ENCODE data around the gene HEXD. TPM values are rescaled to one million over a fixed set of nuclear protein-coding genes. Genes with fewer than 3 reads are reported as not detected.

HEXD gene
- polyA plus RNA-seq, 6 donors from 2014 or later = 10.8 to 30.5 (median 18.2) TPM

DNA sequence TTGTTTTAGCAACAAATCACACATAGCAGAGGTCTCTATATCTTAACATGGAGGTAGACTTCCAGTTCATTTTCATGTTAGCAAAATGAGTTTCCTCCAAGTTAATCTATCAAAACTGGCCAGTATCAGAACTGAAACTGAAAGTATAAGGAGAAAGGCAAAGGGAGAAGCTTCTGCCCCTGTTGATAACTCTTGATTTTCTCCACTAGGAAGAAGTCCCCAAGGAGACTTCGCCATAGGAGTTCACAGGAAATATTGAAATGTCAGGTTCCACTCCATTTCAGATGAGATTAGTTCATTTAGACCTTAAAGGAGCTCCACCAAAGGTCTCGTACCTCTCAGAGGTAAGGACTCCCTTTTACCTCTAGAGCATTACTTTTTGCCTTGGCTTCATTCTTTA, 1.4 kb downstream of the HEXD start:
- Mint-ChIP-seq H3K27me3 (no peaks in the 10 kb centered on the region), H3K4me1 (peaks cover 25 to 55% (median 30%) of the 10 kb centered on the region in 3 donors), H3K9me3 (peaks cover 0 to 3% (median 0%) of the 10 kb centered on the region in 7 donors), H3K4me3 (peak overlapping the region; percentile 72 to 93 (median 86)), H3K27ac (peak overlapping the region in 4 of 6 donors; percentile 58 to 90 (median 76)), H3K36me3 (peaks cover 10 to 24% of the 10 kb centered on the region in 2 donors)
- ATAC-seq (ENCODE audit: low read depth in 2 of 2) (no peak), DNase-seq (no peak)

DNA sequence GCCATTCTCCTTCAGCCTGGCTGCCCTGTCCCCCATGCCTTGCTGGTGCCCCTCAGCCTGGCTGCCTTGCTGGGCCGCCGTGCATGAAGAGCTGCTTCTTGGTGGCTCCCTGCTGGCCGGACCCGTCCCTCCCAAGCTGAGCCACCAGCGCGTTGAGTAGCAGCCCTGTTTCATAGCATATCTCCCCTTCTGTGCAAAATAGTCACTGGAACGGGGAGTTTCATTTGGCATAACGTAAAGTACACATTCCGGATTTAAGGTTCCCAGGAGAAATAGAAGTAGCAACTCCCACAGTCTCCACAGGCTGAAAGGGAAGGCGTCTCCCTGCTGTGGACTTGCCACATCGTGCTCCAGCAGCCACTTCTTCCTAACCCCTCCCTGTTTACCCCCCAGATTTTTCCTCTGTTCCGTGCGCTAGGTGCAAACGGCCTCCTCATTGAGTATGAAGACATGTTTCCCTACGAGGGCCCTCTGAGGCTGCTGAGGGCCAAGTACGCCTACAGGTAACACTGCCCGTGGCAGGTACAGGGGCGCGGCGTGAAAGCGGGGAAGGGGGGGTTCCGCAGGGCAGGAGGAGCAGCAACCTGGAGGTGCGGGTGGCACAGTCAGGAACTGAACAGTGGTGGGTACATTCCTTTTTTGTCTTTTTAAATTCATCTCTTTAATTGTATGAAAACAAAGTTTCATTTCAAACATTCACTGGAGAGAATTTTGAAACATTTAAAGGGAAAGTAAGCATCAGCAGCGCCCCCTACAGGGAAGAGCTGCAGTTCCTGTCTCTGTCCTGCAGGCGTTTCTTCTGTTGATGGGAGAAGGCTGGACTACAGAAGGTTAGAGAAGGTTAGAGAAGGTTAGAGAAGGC, 6.1 kb downstream of the HEXD start:
- Mint-ChIP-seq H3K4me3 (peak overlapping the region in 1 of 8 donors; percentile 8), H3K4me1 (peaks cover 28 to 60% (median 31%) of the 10 kb centered on the region in 3 donors)

DNA sequence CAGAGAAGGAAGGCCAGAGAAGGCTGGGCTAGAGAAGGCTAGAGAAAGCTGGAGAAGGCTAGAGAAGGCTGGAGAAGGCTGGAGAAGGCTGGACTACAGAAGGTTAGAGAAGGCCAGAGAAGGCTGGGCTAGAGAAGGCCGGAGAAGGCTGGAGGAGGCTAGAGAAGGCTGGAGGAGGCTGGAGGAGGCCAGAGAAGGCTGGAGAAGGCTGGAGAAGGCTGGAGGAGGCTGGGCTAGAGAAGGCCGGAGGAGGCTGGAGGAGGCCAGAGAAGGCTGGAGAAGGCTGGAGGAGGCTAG, 6.7 kb downstream of the HEXD start:
- H3K4me1 Mint-ChIP-seq = peaks cover 28 to 62% (median 31%) of the 10 kb centered on the region in 3 donors
- H3K27me3 Mint-ChIP-seq = no peaks in the 10 kb centered on the region
- peak overlapping the region in 4 of 6 donors; percentile 16 to 86 (median 54) for H3K27ac Mint-ChIP-seq
- H3K4me3 Mint-ChIP-seq = peak overlapping the region in 1 of 8 donors; percentile 67
- H3K9me3 Mint-ChIP-seq = peaks cover 0 to 3% (median 0%) of the 10 kb centered on the region in 7 donors
- DNase-seq (no peak), ATAC-seq (ENCODE audit: low read depth in 2 of 2) (no peak)
- peaks cover 14 to 30% of the 10 kb centered on the region in 2 donors for H3K36me3 Mint-ChIP-seq

More for the DNA sequence above, 6.1 kb downstream of the HEXD start:
- Mint-ChIP-seq H3K27ac (peak overlapping the region in 3 of 6 donors; percentile 16 to 79 (median 28)), H3K9me3 (peaks cover 0 to 3% (median 0%) of the 10 kb centered on the region in 7 donors), H3K27me3 (no peaks in the 10 kb centered on the region), H3K36me3 (peaks cover 9 to 24% of the 10 kb centered on the region in 2 donors)
- DNase-seq (peak; percentile 19), ATAC-seq (ENCODE audit: low read depth in 2 of 2) (peak; percentile 37 to 50)

DNA sequence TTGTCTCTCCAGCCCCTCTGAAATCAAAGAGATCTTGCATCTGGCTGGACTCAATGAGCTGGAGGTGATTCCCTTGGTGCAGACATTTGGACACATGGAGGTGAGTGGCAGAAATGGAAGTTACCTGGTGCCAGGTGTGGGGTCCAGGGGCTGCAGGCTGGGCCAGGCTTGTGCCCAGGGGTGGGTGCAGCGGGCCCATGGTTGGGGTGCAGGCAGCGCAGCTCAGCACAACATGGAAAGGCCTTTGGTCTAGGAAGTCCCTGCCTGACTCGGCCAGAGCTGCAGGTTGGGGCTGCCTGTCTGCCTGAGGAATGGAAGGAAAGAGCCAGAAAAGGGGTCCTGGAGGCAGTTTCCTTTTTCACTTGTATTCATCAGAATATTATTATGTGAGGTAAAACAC, 10.4 kb downstream of the HEXD start:
- peaks cover 9 to 13% of the 10 kb centered on the region in 2 donors for H3K36me3 Mint-ChIP-seq
- no peaks in the 10 kb centered on the region for H3K27me3 Mint-ChIP-seq
- no peak for ATAC-seq (ENCODE audit: low read depth in 2 of 2)
- peaks cover 0 to 1% (median 0%) of the 10 kb centered on the region in 7 donors for H3K9me3 Mint-ChIP-seq
- DNase-seq = no peak
- H3K4me1 Mint-ChIP-seq = peaks cover 18 to 46% (median 37%) of the 10 kb centered on the region in 3 donors
- H3K4me3 Mint-ChIP-seq = peak overlapping the region in 2 of 8 donors; percentile 10 to 41
- H3K27ac Mint-ChIP-seq = peak overlapping the region in 4 of 6 donors; percentile 15 to 96 (median 66)

DNA sequence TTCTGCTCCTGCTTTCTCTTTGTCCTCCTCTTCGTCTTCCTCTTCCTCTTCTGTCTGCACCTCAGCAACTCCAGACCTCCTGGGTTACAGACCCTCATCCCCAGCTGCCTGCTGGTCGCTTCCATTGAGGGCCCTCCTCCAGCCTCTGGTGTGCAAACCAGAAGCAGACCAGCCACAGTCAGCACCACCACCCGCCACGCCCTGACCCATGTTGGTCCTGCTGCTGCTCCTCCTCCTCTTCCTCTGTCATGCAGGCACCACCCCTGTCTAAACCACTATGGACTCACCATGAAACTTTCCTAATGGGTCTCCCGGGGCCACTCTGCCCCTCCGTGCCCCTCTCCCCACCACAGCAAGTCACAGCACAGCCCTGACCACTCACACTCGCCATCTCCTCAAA, 11.7 kb downstream of the HEXD start:
- H3K27ac Mint-ChIP-seq = peak overlapping the region in 5 of 6 donors; percentile 0 to 96 (median 80)
- ATAC-seq (ENCODE audit: low read depth in 2 of 2) = no peak

DNA sequence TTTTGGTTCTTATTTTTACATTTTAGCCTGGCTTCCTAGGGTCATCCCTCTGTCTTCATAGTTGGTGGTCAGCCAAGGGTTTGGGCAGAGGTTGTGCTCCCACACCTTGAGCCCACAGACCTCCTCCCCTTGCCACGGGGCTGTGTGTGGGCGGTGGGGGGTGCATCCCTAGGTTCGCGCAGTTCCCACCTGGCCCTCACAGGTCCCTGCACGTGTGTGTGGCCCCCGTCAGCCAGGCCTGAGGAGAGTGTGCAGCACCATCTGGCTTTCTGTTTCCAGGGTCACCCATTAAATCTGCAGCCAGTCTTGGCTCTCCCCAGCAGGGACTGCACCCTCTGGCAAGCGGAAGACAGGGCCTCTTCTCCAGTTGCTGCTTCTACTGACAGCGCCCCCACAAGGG, 13.9 kb downstream of the HEXD start:
- Mint-ChIP-seq H3K36me3 (peaks cover 9 to 13% of the 10 kb centered on the region in 2 donors), H3K27ac (peak overlapping the region in 2 of 6 donors; percentile 7 to 63), H3K27me3 (no peaks in the 10 kb centered on the region), H3K4me3 (no peak overlapping the region), H3K9me3 (peaks cover 0 to 1% (median 0%) of the 10 kb centered on the region in 7 donors), H3K4me1 (peaks cover 14 to 45% (median 44%) of the 10 kb centered on the region in 3 donors)
- ATAC-seq (ENCODE audit: low read depth in 2 of 2) (no peak), DNase-seq (no peak)

More for the DNA sequence above, 11.7 kb downstream of the HEXD start:
- peak overlapping the region in 7 of 8 donors; percentile 0 to 68 (median 55) for H3K4me3 Mint-ChIP-seq
- peaks cover 14 to 44% (median 44%) of the 10 kb centered on the region in 3 donors for H3K4me1 Mint-ChIP-seq
- H3K36me3 Mint-ChIP-seq = peaks cover 9 to 13% of the 10 kb centered on the region in 2 donors
- H3K27me3 Mint-ChIP-seq = no peaks in the 10 kb centered on the region
- DNase-seq = no peak
- H3K9me3 Mint-ChIP-seq = peaks cover 0 to 1% (median 0%) of the 10 kb centered on the region in 7 donors

DNA sequence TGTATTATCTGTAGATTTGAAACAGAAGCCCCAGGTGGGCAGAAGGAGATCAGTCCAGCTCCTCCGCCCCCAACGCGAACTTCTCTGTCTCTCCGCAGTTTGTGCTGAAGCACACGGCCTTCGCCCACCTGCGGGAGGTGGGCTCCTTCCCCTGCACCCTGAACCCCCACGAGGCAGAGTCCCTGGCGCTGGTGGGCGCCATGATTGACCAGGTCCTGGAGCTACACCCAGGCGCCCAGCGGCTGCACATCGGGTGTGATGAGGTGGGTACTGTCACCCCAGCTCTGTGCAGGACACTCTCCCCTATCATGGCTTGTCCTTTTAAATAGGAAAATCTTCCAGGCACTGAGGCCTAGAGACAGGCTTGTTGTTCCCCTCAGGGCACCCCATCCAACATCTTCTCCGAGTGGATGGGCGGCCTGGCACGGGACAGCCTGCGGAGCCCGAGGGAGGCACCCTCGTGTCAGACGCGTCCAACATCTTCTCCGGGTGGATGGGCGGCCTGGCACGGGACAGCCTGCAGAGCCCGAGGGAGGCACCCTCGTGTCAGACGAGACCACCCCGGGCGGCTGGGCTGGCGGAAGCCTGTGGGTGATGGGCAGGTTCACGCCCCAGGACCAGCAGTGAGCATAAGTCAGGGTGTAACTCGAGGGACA, 15.5 kb downstream of the HEXD start:
- no peak for DNase-seq
- no peaks in the 10 kb centered on the region for H3K27me3 Mint-ChIP-seq
- peaks cover 0 to 1% (median 0%) of the 10 kb centered on the region in 7 donors for H3K9me3 Mint-ChIP-seq
- peak overlapping the region in 4 of 6 donors; percentile 66 to 85 (median 70) for H3K27ac Mint-ChIP-seq
- peaks cover 14 to 49% (median 42%) of the 10 kb centered on the region in 3 donors for H3K4me1 Mint-ChIP-seq
- H3K4me3 Mint-ChIP-seq = peak overlapping the region in 3 of 8 donors; percentile 46 to 71 (median 50)
- H3K36me3 Mint-ChIP-seq = peaks cover 9 to 13% of the 10 kb centered on the region in 2 donors
- ATAC-seq (ENCODE audit: low read depth in 2 of 2) = no peak

DNA sequence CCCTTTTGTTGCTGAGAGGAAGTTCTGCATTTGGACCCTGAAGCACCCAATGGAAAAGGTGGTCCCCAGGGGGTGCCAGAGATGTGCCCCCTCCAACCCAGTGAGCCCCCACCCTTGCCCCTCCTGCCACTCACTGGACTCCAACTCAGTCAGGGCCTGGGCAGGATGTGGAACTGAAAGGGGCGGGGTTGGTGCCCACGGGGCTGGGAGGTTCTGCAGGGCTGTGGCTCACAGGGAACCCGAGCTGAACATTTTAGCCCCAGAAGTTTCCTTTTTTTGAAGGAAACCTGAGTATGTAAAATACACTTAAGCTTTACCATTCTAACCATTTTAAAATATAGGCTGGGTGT, 16.0 kb downstream of the HEXD start:
- Mint-ChIP-seq H3K9me3 (peaks cover 0 to 1% (median 0%) of the 10 kb centered on the region in 7 donors), H3K36me3 (peaks cover 9 to 12% of the 10 kb centered on the region in 2 donors), H3K4me1 (peaks cover 14 to 44% (median 37%) of the 10 kb centered on the region in 3 donors), H3K27me3 (no peaks in the 10 kb centered on the region), H3K4me3 (peak overlapping the region in 7 of 8 donors; percentile 10 to 71 (median 46)), H3K27ac (peak overlapping the region in 5 of 6 donors; percentile 49 to 91 (median 85))
- peak; percentile 87 to 93 for ATAC-seq (ENCODE audit: low read depth in 2 of 2)
- peak; percentile 62 for DNase-seq

DNA sequence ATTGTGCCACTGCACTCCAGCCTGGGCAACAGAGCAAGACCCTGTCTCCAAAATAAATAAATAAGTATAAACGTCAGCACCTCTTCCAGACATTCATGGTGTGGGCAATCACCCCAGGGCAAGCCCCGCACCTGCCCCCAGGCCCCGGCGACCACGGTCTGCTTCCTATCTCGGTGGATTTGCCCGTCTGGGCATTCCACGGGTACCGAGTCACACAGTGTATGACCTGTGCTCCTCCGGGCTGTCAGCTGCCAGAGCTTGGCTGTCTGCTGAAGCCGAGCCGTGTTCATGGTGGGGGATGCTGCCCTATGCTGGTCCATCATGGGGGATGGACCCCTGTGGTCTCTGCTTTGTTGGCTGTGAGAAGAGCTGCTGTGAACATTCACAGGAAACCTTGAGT, 17.0 kb downstream of the HEXD start:
- Mint-ChIP-seq H3K4me1 (peaks cover 5 to 36% (median 28%) of the 10 kb centered on the region in 3 donors), H3K27ac (peak overlapping the region in 3 of 6 donors; percentile 85 to 91 (median 89)), H3K36me3 (peaks cover 1 to 3% of the 10 kb centered on the region in 2 donors), H3K27me3 (no peaks in the 10 kb centered on the region), H3K4me3 (peak overlapping the region in 5 of 8 donors; percentile 42 to 71 (median 54)), H3K9me3 (no peaks in the 10 kb centered on the region)
- ATAC-seq (ENCODE audit: low read depth in 2 of 2) (no peak), DNase-seq (no peak)

DNA sequence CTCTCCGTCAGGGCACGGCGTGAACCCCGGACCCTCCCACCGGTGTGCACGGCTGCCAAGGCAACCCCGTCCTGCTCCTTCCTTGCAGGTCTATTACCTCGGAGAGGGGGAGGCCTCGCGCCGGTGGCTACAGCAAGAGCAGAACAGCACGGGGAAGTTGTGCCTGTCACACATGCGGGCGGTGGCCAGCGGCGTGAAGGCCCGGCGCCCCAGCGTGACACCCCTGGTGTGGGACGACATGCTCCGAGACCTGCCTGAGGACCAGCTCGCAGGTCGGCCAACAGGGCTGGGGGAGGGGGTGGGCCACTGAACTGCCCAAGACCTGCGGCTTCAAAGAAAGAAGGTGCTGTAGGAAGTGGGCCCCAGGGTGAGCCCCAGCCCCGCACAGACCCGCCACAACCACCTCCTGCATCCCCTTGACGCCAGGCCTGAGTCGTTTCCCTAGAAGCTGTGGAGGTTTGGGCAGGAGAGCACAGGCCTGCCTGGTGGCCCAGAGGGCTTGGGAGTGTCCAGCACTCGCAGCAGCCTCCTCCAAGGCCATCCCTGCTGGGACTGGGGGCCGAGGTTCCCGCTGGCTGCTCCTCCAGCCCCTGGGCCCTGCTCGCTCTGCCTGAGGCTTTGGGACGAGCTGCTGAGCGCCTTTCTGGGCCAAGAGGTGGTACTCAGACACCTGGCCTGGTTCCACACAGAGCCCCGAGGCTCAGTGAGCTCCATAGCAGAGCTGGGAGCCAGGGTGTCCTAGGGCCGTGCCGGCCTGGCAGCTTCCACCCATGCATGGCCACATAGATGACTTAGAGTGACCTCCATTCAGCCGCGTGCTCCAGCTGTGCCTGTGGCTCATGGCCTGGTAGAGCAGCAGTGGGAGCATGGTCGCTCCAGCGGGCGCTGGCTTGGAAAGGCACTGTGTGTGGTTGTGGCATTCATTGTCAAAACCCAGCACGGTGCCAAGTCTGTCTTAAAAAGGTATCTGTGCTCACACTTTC, 17.7 kb downstream of the HEXD start:
- no peak for ATAC-seq (ENCODE audit: low read depth in 2 of 2)
- no peaks in the 10 kb centered on the region for H3K27me3 Mint-ChIP-seq
- no peak for DNase-seq
- H3K9me3 Mint-ChIP-seq = no peaks in the 10 kb centered on the region
- no peak overlapping the region for H3K4me3 Mint-ChIP-seq
- peaks cover 10 to 36% (median 32%) of the 10 kb centered on the region in 3 donors for H3K4me1 Mint-ChIP-seq
- no peaks in the 10 kb centered on the region for H3K36me3 Mint-ChIP-seq
- peak overlapping the region in 3 of 6 donors; percentile 57 to 91 (median 85) for H3K27ac Mint-ChIP-seq

DNA sequence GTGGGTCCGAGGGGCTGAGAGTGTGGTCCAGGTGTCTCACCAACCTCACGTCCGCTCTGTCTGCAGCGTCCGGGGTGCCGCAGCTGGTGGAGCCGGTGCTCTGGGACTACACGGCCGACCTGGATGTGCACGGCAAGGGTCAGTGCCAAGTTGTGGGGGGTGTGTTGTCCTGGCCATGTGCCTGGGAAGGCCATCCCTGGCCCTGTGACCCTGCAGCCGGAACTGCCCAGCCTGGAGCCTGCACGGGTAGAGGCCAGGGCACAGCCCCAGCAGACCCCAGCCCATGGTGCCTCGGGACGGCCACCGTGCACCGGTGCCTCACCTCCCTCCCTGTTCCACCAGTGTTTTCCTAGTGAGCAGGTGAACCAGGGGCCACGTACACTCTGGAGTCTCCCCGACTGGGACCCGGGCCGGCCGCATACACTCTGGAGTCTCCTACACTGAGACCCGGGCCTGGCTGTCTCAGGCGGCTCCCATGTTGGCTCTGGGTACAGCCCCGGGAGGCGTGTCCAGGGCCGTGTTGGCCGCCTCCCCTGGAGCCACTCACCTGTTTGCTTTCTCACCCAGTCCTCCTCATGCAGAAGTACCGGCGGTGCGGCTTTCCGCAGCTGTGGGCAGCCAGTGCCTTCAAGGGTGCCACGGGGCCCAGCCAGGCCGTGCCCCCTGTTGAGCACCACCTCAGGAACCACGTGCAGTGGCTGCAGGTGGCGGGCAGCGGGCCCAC, 18.6 kb downstream of the HEXD start:
- DNase-seq (no peak), ATAC-seq (ENCODE audit: low read depth in 2 of 2) (no peak)
- H3K36me3 Mint-ChIP-seq = no peaks in the 10 kb centered on the region
- no peak overlapping the region for H3K27ac Mint-ChIP-seq
- no peaks in the 10 kb centered on the region for H3K9me3 Mint-ChIP-seq
- H3K27me3 Mint-ChIP-seq = no peaks in the 10 kb centered on the region
- H3K4me1 Mint-ChIP-seq = peaks cover 14 to 43% (median 32%) of the 10 kb centered on the region in 3 donors
- no peak overlapping the region for H3K4me3 Mint-ChIP-seq

DNA sequence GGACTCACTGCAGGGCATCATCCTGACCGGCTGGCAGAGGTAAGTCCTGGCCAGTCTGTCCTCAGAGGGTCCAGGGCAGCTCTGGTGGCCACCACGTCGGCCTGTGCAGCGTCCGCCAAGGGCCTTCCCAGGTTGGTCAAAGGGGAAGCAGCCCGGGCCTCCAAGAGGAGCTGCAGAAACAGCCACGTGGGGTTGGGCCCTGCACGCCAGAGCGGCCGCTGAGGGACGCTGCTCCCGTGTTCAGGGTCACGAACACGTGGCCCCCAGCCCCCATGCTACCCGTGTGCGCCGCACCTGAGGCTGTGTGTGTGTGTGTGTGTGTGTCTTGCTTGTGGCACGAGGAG, 19.1 kb downstream of the HEXD start:
- H3K27ac Mint-ChIP-seq = no peak overlapping the region
- peaks cover 15 to 46% (median 32%) of the 10 kb centered on the region in 3 donors for H3K4me1 Mint-ChIP-seq
- no peaks in the 10 kb centered on the region for H3K9me3 Mint-ChIP-seq
- DNase-seq (no peak), ATAC-seq (ENCODE audit: low read depth in 2 of 2) (no peak)
- H3K36me3 Mint-ChIP-seq = no peaks in the 10 kb centered on the region
- no peak overlapping the region for H3K4me3 Mint-ChIP-seq
- no peaks in the 10 kb centered on the region for H3K27me3 Mint-ChIP-seq

Data from naive B cell (primary cell).